Suprapubic skin (tissue), 4 donors: Measurements from ENCODE around the gene CEP44. TPM values are rescaled to one million over a fixed set of nuclear protein-coding genes. Genes with fewer than 3 reads are reported as not detected.

Source experiments
- DNase-seq, 2 donors: peaks; one replicate each; pipeline ENCODE4 v3.0.0-alpha.2; 2019; ENCODE audit warnings: low spot score in 2 of 2
- H3K27ac ChIP-seq: fragments of 200-600 bp; sonication (generic); one replicate; pipeline ENCODE4 v1.5.1; 2019
- H3K27me3 ChIP-seq: fragments of 200-600 bp; sonication (generic); one replicate; pipeline ENCODE4 v1.5.1; 2019
- H3K36me3 ChIP-seq: fragments of 200-600 bp; sonication (generic); one replicate; pipeline ENCODE4 v1.5.1; 2019
- H3K4me1 ChIP-seq: fragments of 200-600 bp; sonication (generic); one replicate; pipeline ENCODE4 v1.5.1; 2019
- H3K4me3 ChIP-seq: fragments of 200-600 bp; sonication (generic); one replicate; pipeline ENCODE4 v1.5.1; 2019; ENCODE audit warnings: mild to moderate bottlenecking
- H3K9me3 ChIP-seq: fragments of 200-600 bp; sonication (generic); one replicate; pipeline ENCODE4 v1.5.1; 2019
- EP300 ChIP-seq: sonication (generic); formaldehyde crosslinking; IDR thresholded peaks from one replicate; pipeline ENCODE4 v1.6.1; 2017; ENCODE audit warnings: antibody characterized with exemption
- POLR2A ChIP-seq, 2 donors: fragments of 450-650 bp; IDR thresholded peaks; one replicate each; pipeline ENCODE4 v1.6.1; 2017; ENCODE audit warnings: antibody characterized with exemption in 2 of 2, mild to moderate bottlenecking in 2 of 2, moderate library complexity in 2 of 2
- POLR2AphosphoS5 ChIP-seq, 3 donors: sonication (generic); formaldehyde crosslinking; IDR thresholded peaks; one replicate each; pipeline ENCODE4 v1.6.1; 2017; ENCODE audit warnings: antibody characterized with exemption in 3 of 3
- WGBS: methylation state at CpG from one replicate; pipeline ENCODE4 v1.1.5; 2018; 5-methylcytosine and 5-hydroxymethylcytosine counted together
- total RNA-seq, 4 donors: library from RNA; depleted of rRNA; stranded (reverse); fragments of >200 nt; gene quantifications; one replicate each; pipeline ENCODE4 v1.1.0, GENCODE V29; 2016
- TF ChIP-seq, protein P1 (sequence below), 2 donors: fragments of 200-600 bp in 1 of 2; fragments of 450-650 bp in 1 of 2; sonication (generic) in 1 of 2; IDR thresholded peaks; one replicate each; pipeline ENCODE4 v1.5.1; 2016 to 2019; ENCODE audit warnings: antibody characterized with exemption in 2 of 2, mild to moderate bottlenecking in 1 of 2, moderate library complexity in 1 of 2

The CEP44 gene
- total RNA-seq, 4 donors from 2014 or later = 9.5 to 23.0 (median 11.3) TPM

DNA sequence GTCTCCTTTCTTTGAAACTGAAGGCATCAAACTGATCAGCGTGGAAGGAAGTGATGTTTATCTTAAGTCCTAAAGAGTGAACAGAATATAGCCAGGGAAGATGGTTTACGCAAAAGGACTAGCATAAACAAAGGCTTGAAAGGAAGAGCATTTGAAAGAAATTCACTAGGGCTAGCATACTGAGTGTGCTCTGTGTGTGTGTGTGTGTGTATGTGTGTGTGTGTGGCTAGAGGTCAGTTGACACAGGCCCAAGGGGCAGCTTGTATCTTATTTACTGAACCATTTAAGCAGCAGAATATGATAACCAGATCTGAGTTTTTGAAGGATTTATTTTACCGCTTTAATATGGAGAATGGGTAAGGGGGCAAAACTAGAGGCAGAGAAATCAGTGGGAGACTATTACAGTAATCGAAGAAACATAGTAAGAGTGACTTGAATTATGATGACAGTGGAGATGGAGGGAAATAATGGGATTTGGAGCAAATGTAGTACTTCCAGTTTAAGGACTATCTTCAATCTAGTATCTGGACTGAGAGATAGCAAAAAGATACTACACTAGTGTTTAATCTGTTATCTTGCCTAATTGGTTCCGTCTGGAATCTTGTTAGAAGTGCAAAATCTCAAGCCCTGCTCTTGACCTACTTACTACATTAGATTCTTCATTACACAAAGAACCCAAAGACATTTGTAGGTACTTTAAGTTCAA lies 36.9 kb downstream of the CEP44 start:
- no peak overlapping the region for H3K27ac ChIP-seq
- no peak overlapping the region for H3K4me3 ChIP-seq
- no peaks in the 10 kb centered on the region for H3K9me3 ChIP-seq
- TF ChIP-seq POLR2AphosphoS5 (IDR thresholded peaks at IDR 0.05) (no peak), EP300 (no peak), POLR2A (IDR thresholded peaks at IDR 0.05) (no peak)
- TF ChIP-seq, protein P1, sequence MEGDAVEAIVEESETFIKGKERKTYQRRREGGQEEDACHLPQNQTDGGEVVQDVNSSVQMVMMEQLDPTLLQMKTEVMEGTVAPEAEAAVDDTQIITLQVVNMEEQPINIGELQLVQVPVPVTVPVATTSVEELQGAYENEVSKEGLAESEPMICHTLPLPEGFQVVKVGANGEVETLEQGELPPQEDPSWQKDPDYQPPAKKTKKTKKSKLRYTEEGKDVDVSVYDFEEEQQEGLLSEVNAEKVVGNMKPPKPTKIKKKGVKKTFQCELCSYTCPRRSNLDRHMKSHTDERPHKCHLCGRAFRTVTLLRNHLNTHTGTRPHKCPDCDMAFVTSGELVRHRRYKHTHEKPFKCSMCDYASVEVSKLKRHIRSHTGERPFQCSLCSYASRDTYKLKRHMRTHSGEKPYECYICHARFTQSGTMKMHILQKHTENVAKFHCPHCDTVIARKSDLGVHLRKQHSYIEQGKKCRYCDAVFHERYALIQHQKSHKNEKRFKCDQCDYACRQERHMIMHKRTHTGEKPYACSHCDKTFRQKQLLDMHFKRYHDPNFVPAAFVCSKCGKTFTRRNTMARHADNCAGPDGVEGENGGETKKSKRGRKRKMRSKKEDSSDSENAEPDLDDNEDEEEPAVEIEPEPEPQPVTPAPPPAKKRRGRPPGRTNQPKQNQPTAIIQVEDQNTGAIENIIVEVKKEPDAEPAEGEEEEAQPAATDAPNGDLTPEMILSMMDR (IDR thresholded peaks at IDR 0.05) = no peak
- DNase-seq = no peak
- no peaks in the 10 kb centered on the region for H3K4me1 ChIP-seq
- H3K27me3 ChIP-seq = no peaks in the 10 kb centered on the region
- WGBS = 86% methylated on average over 5 of the region's 5 CpGs
- H3K36me3 ChIP-seq = peaks cover 21% of the 10 kb centered on the region

GRCh38 chr4:174324236-174324635 lies 40.5 kb downstream of the CEP44 start:
- Histone ChIP-seq H3K36me3 (no peaks in the 10 kb centered on the region), H3K4me1 (no peaks in the 10 kb centered on the region), H3K27ac (no peak overlapping the region), H3K4me3 (no peak overlapping the region), H3K9me3 (no peaks in the 10 kb centered on the region), H3K27me3 (no peaks in the 10 kb centered on the region)
- no peak for TF ChIP-seq EP300
- TF ChIP-seq, protein P1 (IDR thresholded peaks at IDR 0.05) = no peak
- no peak for TF ChIP-seq POLR2AphosphoS5 (IDR thresholded peaks at IDR 0.05)
- TF ChIP-seq POLR2A (IDR thresholded peaks at IDR 0.05) = no peak
- 93% methylated on average over 1 of the region's 1 CpG for WGBS
- DNase-seq = no peak

DNA sequence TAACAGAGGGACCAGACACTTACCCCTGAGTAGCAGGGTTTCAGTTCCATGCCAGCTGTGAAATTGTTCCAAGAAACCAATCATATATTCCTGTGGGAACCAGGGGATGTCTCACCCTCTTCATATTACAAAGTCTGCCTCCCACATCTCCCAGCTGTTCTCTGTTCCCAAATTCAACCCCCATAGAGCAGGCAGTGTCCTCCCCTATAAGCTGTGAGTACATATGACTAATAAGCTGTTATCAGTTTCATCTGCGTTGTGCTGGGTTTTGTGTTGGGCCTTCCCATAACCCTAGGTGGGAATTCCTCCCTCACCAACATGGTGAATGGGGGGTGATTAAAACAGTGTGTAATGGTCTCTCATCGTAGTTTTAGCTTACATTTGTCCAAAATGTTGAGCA lies 41.0 kb downstream of the CEP44 start:
- H3K27me3 ChIP-seq = no peaks in the 10 kb centered on the region
- H3K4me3 ChIP-seq = no peak overlapping the region
- H3K36me3 ChIP-seq = no peaks in the 10 kb centered on the region
- no peak overlapping the region for H3K27ac ChIP-seq
- WGBS = 94% methylated on average over 2 of the region's 2 CpGs
- DNase-seq = no peak
- no peaks in the 10 kb centered on the region for H3K9me3 ChIP-seq
- no peaks in the 10 kb centered on the region for H3K4me1 ChIP-seq
- TF ChIP-seq, protein P1 (IDR thresholded peaks at IDR 0.05) = no peak

- TF ChIP-seq POLR2AphosphoS5 (IDR thresholded peaks at IDR 0.05) (no peak), EP300 (no peak), POLR2A (IDR thresholded peaks at IDR 0.05) (no peak)
- TF ChIP-seq, protein P1 (IDR thresholded peaks at IDR 0.05) = no peak
- H3K36me3 ChIP-seq = no peaks in the 10 kb centered on the region
- 70% methylated on average over 4 of the region's 4 CpGs for WGBS
- no peak overlapping the region for H3K4me3 ChIP-seq
- H3K4me1 ChIP-seq = no peaks in the 10 kb centered on the region
- H3K27ac ChIP-seq = no peak overlapping the region
- DNase-seq = no peak
- H3K9me3 ChIP-seq = no peaks in the 10 kb centered on the region
- H3K27me3 ChIP-seq = no peaks in the 10 kb centered on the region
Observed at GRCh38 chr4:174332741-174333493, 49.2 kb downstream of the CEP44 start.

DNA sequence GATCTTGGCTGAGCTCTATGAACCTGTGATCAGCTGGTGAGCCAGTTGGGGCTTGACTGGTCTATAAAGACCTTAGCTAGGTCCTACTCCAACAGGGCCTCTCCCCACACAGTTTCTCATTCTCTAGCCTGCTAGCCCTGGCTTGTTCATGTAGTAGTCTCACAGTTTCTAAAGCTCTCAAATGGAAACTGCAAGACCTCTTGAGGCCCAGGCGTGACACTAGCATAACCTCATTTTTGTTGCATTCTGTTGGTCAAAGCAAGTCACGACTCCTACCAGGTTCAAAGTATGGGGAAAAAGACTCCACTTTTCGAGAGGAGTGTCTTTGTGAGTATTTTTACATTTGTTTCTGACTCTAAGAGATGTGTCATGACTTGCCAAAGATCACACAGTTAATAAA lies 50.9 kb downstream of the CEP44 start:
- Histone ChIP-seq H3K36me3 (no peaks in the 10 kb centered on the region), H3K9me3 (no peaks in the 10 kb centered on the region), H3K27ac (no peak overlapping the region), H3K27me3 (no peaks in the 10 kb centered on the region), H3K4me3 (no peak overlapping the region), H3K4me1 (no peaks in the 10 kb centered on the region)
- 54% methylated on average over 3 of the region's 3 CpGs for WGBS
- TF ChIP-seq POLR2AphosphoS5 (IDR thresholded peaks at IDR 0.05) (no peak), POLR2A (IDR thresholded peaks at IDR 0.05) (no peak), EP300 (no peak)
- TF ChIP-seq, protein P1 (IDR thresholded peaks at IDR 0.05) = no peak
- DNase-seq = no peak
